Endothelial cell of umbilical vein (primary cell): ENCODE results near the gene TOGARAM2. TPM values are rescaled to one million over a fixed set of nuclear protein-coding genes. Genes with fewer than 3 reads are reported as not detected.

Experiments
- BruUV-seq: library from RNA; stranded (reverse); fragments of 400-500 nt; replicated peaks from 2 replicates; lab custom pipeline; 2021; lab: Mats Ljungman, UMichigan
- CTCF ChIA-PET: fragments of 300-600, 350-600 bp; sonication (Branson Sonifier 250); formaldehyde crosslinking; loops from one replicate; lab custom pipeline; 2021; ENCODE audit warnings: antibody characterized with exemption, inconsistent platforms; lab: Charles Lee
- POLR2A ChIA-PET: fragments of 300-600, 350-600 bp; sonication (Branson Sonifier 250); formaldehyde crosslinking; loops from one replicate; lab custom pipeline; 2021; ENCODE audit warnings: antibody characterized with exemption, inconsistent platforms; lab: Charles Lee
- DNase-seq: peaks from one replicate; pipeline ENCODE4 v3.0.0-alpha.2; 2011; ENCODE audit warnings: low read depth, low spot score
- FAIRE-seq: peaks from 2 replicates; lab custom pipeline; 2011; peaks lifted over from hg19 to GRCh38; lab: Jason Lieb, UNC
- H2AFZ ChIP-seq: 2 replicates; pipeline ENCODE4 v1.6.0; 2012; ENCODE audit warnings: low read depth, low read length, control low read depth, inconsistent platforms
- H3K27ac ChIP-seq: 2 replicates; pipeline ENCODE4 v1.5.1; 2011; ENCODE audit warnings: low read depth, mild to moderate bottlenecking, control low read depth, low read length, moderate library complexity; ENCODE audit not compliant: insufficient read depth
- H3K27me3 ChIP-seq, 2 experiments: 2 replicates each; pipeline versions ENCODE4 v1.6.0 to v1.6.1; 2011; ENCODE audit warnings: low read length in 2 of 2, mixed read lengths in 1 of 2; ENCODE audit not compliant: control insufficient read depth in 2 of 2, insufficient read depth in 2 of 2
- H3K36me3 ChIP-seq, 2 experiments: 2 replicates in 1 of 2; 3 replicates in 1 of 2; pipeline ENCODE4 v1.5.1; 2011; ENCODE audit warnings: low read length in 2 of 2, mild to moderate bottlenecking in 1 of 2, moderate library complexity in 1 of 2; ENCODE audit not compliant: control insufficient read depth in 2 of 2, insufficient read depth in 2 of 2; ENCODE audit errors: extremely low read depth in 1 of 2
- H3K4me1 ChIP-seq: 3 replicates; pipeline ENCODE4 v1.5.1; 2011; ENCODE audit warnings: mild to moderate bottlenecking, low read length; ENCODE audit not compliant: control insufficient read depth, insufficient read depth; ENCODE audit errors: extremely low read depth
- H3K4me2 ChIP-seq: 2 replicates; pipeline ENCODE4 v1.6.1; 2011; ENCODE audit warnings: low read length, control low read depth, mixed read lengths; ENCODE audit not compliant: insufficient read depth
- H3K4me3 ChIP-seq, 3 experiments: fragments of 200-600 bp in 1 of 3; sonication (generic), shearing (Covaris generic) in 1 of 3; replicated peaks in 1 of 3; 2 replicates each; pipeline ENCODE4 v1.5.1; 2011 to 2016; ENCODE audit warnings: control low read depth in 3 of 3, low read length in 3 of 3, mild to moderate bottlenecking in 2 of 3, inconsistent platforms in 1 of 3, low read depth in 1 of 3, moderate library complexity in 1 of 3; ENCODE audit not compliant: insufficient read depth in 1 of 3
- H3K79me2 ChIP-seq: 2 replicates; pipeline ENCODE4 v1.6.0; 2012; ENCODE audit warnings: low read length, inconsistent platforms; ENCODE audit not compliant: control insufficient read depth, insufficient read depth
- H3K9ac ChIP-seq: replicated peaks from 2 replicates; pipeline ENCODE3; 2011; ENCODE audit warnings: low read length, control low read depth; ENCODE audit not compliant: insufficient read depth; ENCODE audit errors: extremely low read depth
- H3K9me1 ChIP-seq: replicated peaks from 3 replicates; pipeline ENCODE4 v1.6.0; 2011; ENCODE audit warnings: mild to moderate bottlenecking, low read length; ENCODE audit not compliant: control insufficient read depth, insufficient read depth; ENCODE audit errors: extremely low read depth
- H3K9me3 ChIP-seq: replicated peaks from 2 replicates; pipeline ENCODE4 v1.5.1; 2012; ENCODE audit warnings: low read length, inconsistent platforms; ENCODE audit not compliant: control insufficient read depth, insufficient read depth
- H4K20me1 ChIP-seq: replicated peaks from 2 replicates; pipeline ENCODE3; 2011; ENCODE audit warnings: mild to moderate bottlenecking, low read length; ENCODE audit not compliant: control insufficient read depth, insufficient read depth; ENCODE audit errors: extremely low read depth
- CTCF ChIP-seq, 2 donors: IDR thresholded peaks; 1 replicate in 1 of 2; 2 replicates in 1 of 2; pipeline ENCODE4 v1.5.1; 2011; ENCODE audit warnings: low read length in 2 of 2, mild to moderate bottlenecking in 2 of 2, moderate library complexity in 2 of 2, control low read depth in 1 of 2, inconsistent platforms in 1 of 2, low read depth in 1 of 2; ENCODE audit not compliant: insufficient read depth in 1 of 2; ENCODE audit errors: extremely low read depth in 1 of 2
- EZH2 ChIP-seq: IDR thresholded peaks from 2 replicates; pipeline ENCODE4 v1.6.1; 2012; ENCODE audit warnings: borderline replicate concordance, low read depth, mild to moderate bottlenecking, moderate library complexity, low read length, inconsistent platforms; ENCODE audit not compliant: severe bottlenecking
- FOS ChIP-seq: IDR thresholded peaks from 2 replicates; pipeline ENCODE4 v1.6.1; 2011; ENCODE audit warnings: mild to moderate bottlenecking, low read length, moderate library complexity, borderline replicate concordance; ENCODE audit not compliant: insufficient read depth
- GATA2 ChIP-seq: IDR thresholded peaks from 2 replicates; pipeline ENCODE4 v1.7.0; 2011; ENCODE audit warnings: low read depth, mild to moderate bottlenecking, moderate library complexity, mixed read lengths, low read length; ENCODE audit not compliant: insufficient read length, insufficient read depth
- JUN ChIP-seq: IDR thresholded peaks from 2 replicates; pipeline ENCODE4 v1.6.1; 2011; ENCODE audit warnings: borderline replicate concordance, low read depth; ENCODE audit not compliant: insufficient read length, insufficient read depth
- MAX ChIP-seq: IDR thresholded peaks from 2 replicates; pipeline ENCODE4 v1.6.1; 2011; ENCODE audit not compliant: insufficient read depth, insufficient read length
- MYC ChIP-seq: IDR thresholded peaks from one replicate; pipeline ENCODE4 v1.6.1; 2011; ENCODE audit warnings: mild to moderate bottlenecking, low read depth, low read length
- POLR2A ChIP-seq: IDR thresholded peaks from 2 replicates; pipeline ENCODE4 v1.6.1; 2012; ENCODE audit warnings: low read depth, mild to moderate bottlenecking, control low read depth, low read length
- POLR2AphosphoS5 ChIP-seq: IDR thresholded peaks from 2 replicates; pipeline ENCODE4 v1.6.1; 2012; ENCODE audit warnings: low read depth, mild to moderate bottlenecking, control low read depth, low read length, moderate library complexity; ENCODE audit not compliant: insufficient read depth
- dilution Hi-C: fragments of 300-500 bp; cut with MboI; formaldehyde crosslinking; loops from one replicate; pipeline ENCODE4 v1.15.0; 2019; ENCODE audit warnings: low sequenced_read_pairs; ENCODE audit not compliant: extremely low pct_ligation_motif_present
- intact Hi-C: fragments of 100-400 bp; cut with micrococcal nuclease; formaldehyde crosslinking; loops from one replicate; pipeline ENCODE4 v1.10.0; 2022
- polyA plus RNA-seq, 4 experiments: library from polyadenylated mRNA; depleted of rRNA in 3 of 4; stranded (reverse) in 3 of 4; unstranded in 1 of 4; fragments of >200 nt; gene quantifications; 2 replicates each; pipeline versions ENCODE4 v1.2.1 to v1.2.3, GENCODE V29; 2011 to 2012; ENCODE audit warnings: missing spikeins in 1 of 4
- total RNA-seq: library from RNA; stranded (reverse); gene quantifications from 2 replicates; pipeline ENCODE4 v1.2.3, GENCODE V29; 2021

The TOGARAM2 gene
- total and polyA plus RNA-seq, 2 donors (not counting 3 experiments of a cell fraction or from before 2014, with no cell fraction given): not detected

- DNase-seq (no peak), FAIRE-seq (no peak)
- no peak for TF ChIP-seq JUN
- no peak for TF ChIP-seq POLR2AphosphoS5
- no peak for TF ChIP-seq CTCF (IDR thresholded peaks at IDR 0.05; ENCODE audit: extremely low read depth in 1 of 2, insufficient read depth in 1 of 2, low read depth in 1 of 2, low read length in 2 of 2)
- TF ChIP-seq POLR2A: no peak
- TF ChIP-seq MAX: no peak
- TF ChIP-seq FOS: no peak
- TF ChIP-seq GATA2: no peak
- no peak for TF ChIP-seq MYC
- TF ChIP-seq EZH2: no peak
- Histone ChIP-seq H3K4me3 (no peak overlapping the region), H2AFZ (no peak overlapping the region), H4K20me1 (no peaks in the 10 kb centered on the region), H3K27ac (no peak overlapping the region), H3K36me3 (no peaks in the 10 kb centered on the region), H3K9ac (no peak overlapping the region), H3K4me1 (no peaks in the 10 kb centered on the region), H3K79me2 (no peaks in the 10 kb centered on the region), H3K4me2 (no peak overlapping the region), H3K27me3 (peaks cover 0 to 2% of the 10 kb centered on the region in 2 experiments), H3K9me1 (no peaks in the 10 kb centered on the region), H3K9me3 (no peaks in the 10 kb centered on the region)
- BruUV-seq: no TSS peak
- ChIA-PET POLR2A (no interaction called here), CTCF (no interaction called here)
- intact Hi-C loops: no loop called here
- dilution Hi-C loops: no loop called here
Measured at GRCh38 chr2:29021886-29022285, 40.8 kb downstream of the TOGARAM2 start.
